Neural progenitor cell (in vitro differentiated cells): ENCODE measurements around the gene NUTF2. TPM values are rescaled to one million over a fixed set of nuclear protein-coding genes. Genes with fewer than 3 reads are reported as not detected.
"Not testable (repeated sequence)": the region's sequence is repeated elsewhere in the genome, so short reads cannot be mapped to it uniquely, and the experiment has no call there.

Experiments
- DNase-seq: peaks from one replicate; pipeline ENCODE4 v3.0.0-alpha.2; 2016; ENCODE audit warnings: low spot score
- H2AFZ ChIP-seq: fragments of 200-600 bp; sonication (generic); replicated peaks from 2 replicates; pipeline ENCODE4 v1.6.1; 2016; ENCODE audit warnings: antibody characterized with exemption
- H3F3A ChIP-seq: fragments of 200-600 bp; sonication (generic); 2 replicates; pipeline ENCODE4 v1.6.1; 2016; ENCODE audit warnings: antibody characterized with exemption, low read depth
- H3K27ac ChIP-seq: fragments of 200-600 bp; sonication (generic); 2 replicates; pipeline ENCODE4 v1.5.1; 2016; ENCODE audit warnings: mild to moderate bottlenecking
- H3K27me3 ChIP-seq: fragments of 200-600 bp; sonication (generic); 2 replicates; pipeline ENCODE4 v1.6.1; 2016; ENCODE audit warnings: mild to moderate bottlenecking, moderate library complexity
- H3K36me3 ChIP-seq: fragments of 200-600 bp; sonication (generic); 2 replicates; pipeline ENCODE4 v1.5.1; 2016
- H3K4me1 ChIP-seq: fragments of 200-600 bp; sonication (generic); 2 replicates; pipeline ENCODE4 v1.6.1; 2016; ENCODE audit warnings: mixed run types
- H3K4me2 ChIP-seq: fragments of 200-600 bp; sonication (generic); 2 replicates; pipeline ENCODE4 v1.6.1; 2016
- H3K4me3 ChIP-seq: fragments of 200-600 bp; sonication (generic); 2 replicates; pipeline ENCODE4 v1.5.1; 2016
- H3K79me2 ChIP-seq: fragments of 200-600 bp; sonication (generic); 2 replicates; pipeline ENCODE4 v1.6.1; 2016; ENCODE audit warnings: low read depth
- H3K9ac ChIP-seq: fragments of 200-600 bp; sonication (generic); 2 replicates; pipeline ENCODE4 v1.6.1; 2016
- H3K9me3 ChIP-seq: fragments of 200-600 bp; sonication (generic); 2 replicates; pipeline ENCODE4 v1.5.1; 2016; ENCODE audit warnings: low read depth
- H4K20me1 ChIP-seq: fragments of 200-600 bp; sonication (generic); 2 replicates; pipeline ENCODE4 v1.6.1; 2016; ENCODE audit warnings: low read depth
- H3K27ac Mint-ChIP-seq: 3 replicates; pipeline ENCODE4 v1.8.0; 2021; ENCODE audit warnings: mixed read lengths
- H3K27me3 Mint-ChIP-seq: 2 replicates; pipeline ENCODE4 v1.8.0; 2022; ENCODE audit warnings: low read depth, mild to moderate bottlenecking, inconsistent platforms, moderate library complexity, mixed read lengths; ENCODE audit not compliant: insufficient read depth
- H3K36me3 Mint-ChIP-seq: 3 replicates; pipeline ENCODE4 v1.8.0; 2021; ENCODE audit warnings: mixed read lengths
- H3K4me1 Mint-ChIP-seq: 3 replicates; pipeline ENCODE4 v1.8.0; 2021; ENCODE audit warnings: mixed read lengths
- H3K4me3 Mint-ChIP-seq: 3 replicates; pipeline ENCODE4 v1.8.0; 2021; ENCODE audit warnings: mild to moderate bottlenecking, moderate library complexity, mixed read lengths
- H3K9me3 Mint-ChIP-seq: 3 replicates; pipeline ENCODE4 v1.8.0; 2020; ENCODE audit warnings: mixed read lengths
- EZH2 ChIP-seq: fragments of 200-600 bp; sonication (generic); IDR thresholded peaks from 2 replicates; pipeline ENCODE4 v1.6.1; 2017; ENCODE audit warnings: antibody characterized with exemption, mild to moderate bottlenecking, moderate library complexity
- EZH2phosphoT487 ChIP-seq: fragments of 200-600 bp; sonication (generic); IDR thresholded peaks from 2 replicates; pipeline ENCODE4 v1.6.1; 2017; ENCODE audit warnings: antibody characterized with exemption
- total RNA-seq: library from RNA; depleted of rRNA; stranded (reverse); fragments of >200 nt; gene quantifications from 2 replicates; pipeline ENCODE4 v1.2.3, GENCODE V29; 2015; ENCODE audit warnings: low replicate concordance
- TF ChIP-seq, protein P1 (sequence below): fragments of 200-600 bp; sonication (generic); IDR thresholded peaks from 2 replicates; pipeline ENCODE4 v1.5.1; 2017; ENCODE audit warnings: antibody characterized with exemption, mild to moderate bottlenecking

The NUTF2 gene
- total RNA-seq, 1 donor from 2014 or later: 133 TPM

- H3K4me1 ChIP-seq: no peaks in the 10 kb centered on the region
- no peak overlapping the region for H2AFZ ChIP-seq
- no peak for DNase-seq
- H3K27me3 ChIP-seq: no peaks in the 10 kb centered on the region
- H3K9ac ChIP-seq: no peak overlapping the region
- H3K4me1 Mint-ChIP-seq: peaks cover 3% of the 10 kb centered on the region
- no peaks in the 10 kb centered on the region for H3K36me3 ChIP-seq
- H3K9me3 Mint-ChIP-seq: no peaks in the 10 kb centered on the region
- peak overlapping the region; percentile 48 for H3K27ac Mint-ChIP-seq
- H3K79me2 ChIP-seq: no peaks in the 10 kb centered on the region
- TF ChIP-seq, protein P1, sequence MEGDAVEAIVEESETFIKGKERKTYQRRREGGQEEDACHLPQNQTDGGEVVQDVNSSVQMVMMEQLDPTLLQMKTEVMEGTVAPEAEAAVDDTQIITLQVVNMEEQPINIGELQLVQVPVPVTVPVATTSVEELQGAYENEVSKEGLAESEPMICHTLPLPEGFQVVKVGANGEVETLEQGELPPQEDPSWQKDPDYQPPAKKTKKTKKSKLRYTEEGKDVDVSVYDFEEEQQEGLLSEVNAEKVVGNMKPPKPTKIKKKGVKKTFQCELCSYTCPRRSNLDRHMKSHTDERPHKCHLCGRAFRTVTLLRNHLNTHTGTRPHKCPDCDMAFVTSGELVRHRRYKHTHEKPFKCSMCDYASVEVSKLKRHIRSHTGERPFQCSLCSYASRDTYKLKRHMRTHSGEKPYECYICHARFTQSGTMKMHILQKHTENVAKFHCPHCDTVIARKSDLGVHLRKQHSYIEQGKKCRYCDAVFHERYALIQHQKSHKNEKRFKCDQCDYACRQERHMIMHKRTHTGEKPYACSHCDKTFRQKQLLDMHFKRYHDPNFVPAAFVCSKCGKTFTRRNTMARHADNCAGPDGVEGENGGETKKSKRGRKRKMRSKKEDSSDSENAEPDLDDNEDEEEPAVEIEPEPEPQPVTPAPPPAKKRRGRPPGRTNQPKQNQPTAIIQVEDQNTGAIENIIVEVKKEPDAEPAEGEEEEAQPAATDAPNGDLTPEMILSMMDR: no peak
- TF ChIP-seq EZH2: no peak
- no peak for TF ChIP-seq EZH2phosphoT487
- H4K20me1 ChIP-seq: peaks cover 24% of the 10 kb centered on the region
- peaks cover 7% of the 10 kb centered on the region for H3K36me3 Mint-ChIP-seq
- H3K4me3 Mint-ChIP-seq: no peak overlapping the region
- no peaks in the 10 kb centered on the region for H3K9me3 ChIP-seq
- no peak overlapping the region for H3K27ac ChIP-seq
- no peak overlapping the region for H3K4me3 ChIP-seq
- peaks cover 4% of the 10 kb centered on the region for H3K27me3 Mint-ChIP-seq
- H3K4me2 ChIP-seq: no peak overlapping the region
- no peaks in the 10 kb centered on the region for H3F3A ChIP-seq
Measured at GRCh38 chr16:67914758-67915495, 68.2 kb downstream of the NUTF2 start.

DNA sequence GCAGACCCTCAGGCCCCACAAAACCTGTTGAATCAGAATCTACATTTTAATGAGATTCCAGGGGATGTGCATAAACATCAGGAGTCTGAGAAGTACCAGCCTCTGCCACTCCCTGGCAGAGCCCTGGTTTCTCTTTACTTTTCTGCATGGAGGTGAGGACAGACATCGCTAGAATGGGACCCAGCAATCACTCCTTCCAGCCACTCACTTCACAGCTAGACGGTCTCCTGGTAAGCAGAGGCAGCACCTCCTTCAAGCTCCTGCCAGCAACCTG is 68.7 kb downstream of the NUTF2 start:
- H3K27ac Mint-ChIP-seq, H3K36me3 ChIP-seq, H3K4me3 ChIP-seq, H3K4me2 ChIP-seq, H2AFZ ChIP-seq, H3K27ac ChIP-seq, H3K27me3 Mint-ChIP-seq, DNase-seq, H3K4me1 ChIP-seq, H3K9ac ChIP-seq, H3F3A ChIP-seq, H3K36me3 Mint-ChIP-seq, H3K9me3 Mint-ChIP-seq, H3K27me3 ChIP-seq, H3K4me1 Mint-ChIP-seq, H3K4me3 Mint-ChIP-seq, H3K9me3 ChIP-seq, H3K79me2 ChIP-seq: not testable (repeated sequence)
- peaks cover 25% of the 10 kb centered on the region for H4K20me1 ChIP-seq

- Histone ChIP-seq H2AFZ (no peak overlapping the region), H3K79me2 (no peaks in the 10 kb centered on the region), H3K27me3 (no peaks in the 10 kb centered on the region), H3F3A (no peaks in the 10 kb centered on the region), H4K20me1 (peaks cover 27% of the 10 kb centered on the region), H3K36me3 (no peaks in the 10 kb centered on the region), H3K9ac (no peak overlapping the region), H3K27ac (no peak overlapping the region), H3K9me3 (no peaks in the 10 kb centered on the region), H3K4me3 (no peak overlapping the region), H3K4me2 (no peak overlapping the region), H3K4me1 (no peaks in the 10 kb centered on the region)
- no peak for DNase-seq
- no peaks in the 10 kb centered on the region for H3K9me3 Mint-ChIP-seq
- peaks cover 2% of the 10 kb centered on the region for H3K4me1 Mint-ChIP-seq
- TF ChIP-seq EZH2phosphoT487 (no peak), EZH2 (no peak)
- TF ChIP-seq, protein P1: no peak
- H3K4me3 Mint-ChIP-seq: no peak overlapping the region
- H3K27me3 Mint-ChIP-seq: peaks cover 4% of the 10 kb centered on the region
- peaks cover 6% of the 10 kb centered on the region for H3K36me3 Mint-ChIP-seq
- no peak overlapping the region for H3K27ac Mint-ChIP-seq
Measured at GRCh38 chr16:67915831-67916723, 69.3 kb downstream of the NUTF2 start.
